H1 (cell line): ENCODE measurements around the gene CHRNA4. TPM values are rescaled to one million over a fixed set of nuclear protein-coding genes. Genes with fewer than 3 reads are reported as not detected.

Experiments used
- CTCF ChIA-PET: fragments of 300-600 bp; sonication (Branson Sonifier 250); formaldehyde crosslinking; loops from one replicate; lab custom pipeline; 2021; ENCODE audit not compliant: partially characterized antibody; lab: Charles Lee
- POLR2A ChIA-PET: fragments of 300-600 bp; sonication (Branson Sonifier 250); formaldehyde crosslinking; loops from one replicate; lab custom pipeline; 2021; ENCODE audit warnings: inconsistent platforms; ENCODE audit not compliant: partially characterized antibody; lab: Charles Lee
- DNase-seq, 2 experiments: peaks; one replicate each; pipeline versions ENCODE4 v3.0.0 to v3.0.0-alpha.2; 2010 to 2022; ENCODE audit warnings: low spot score in 2 of 2, low read depth in 1 of 2, mixed read lengths in 1 of 2
- FAIRE-seq: peaks from 2 replicates; lab custom pipeline; 2011; peaks lifted over from hg19 to GRCh38; lab: Jason Lieb, UNC
- H2AFZ ChIP-seq: 2 replicates; pipeline ENCODE4 v1.8.1; 2012; ENCODE audit warnings: low read length, inconsistent platforms
- H2AK5ac ChIP-seq: 2 replicates; pipeline ENCODE4 v1.6.1; 2013; ENCODE audit warnings: low read depth, low read length
- H2BK120ac ChIP-seq: replicated peaks from 2 replicates; pipeline ENCODE3; 2013; ENCODE audit warnings: low read depth, low read length, inconsistent platforms
- H2BK12ac ChIP-seq: 2 replicates; pipeline ENCODE4 v1.6.1; 2013; ENCODE audit warnings: low read depth, low read length
- H2BK15ac ChIP-seq: 2 replicates; pipeline ENCODE4 v1.6.1; 2013; ENCODE audit warnings: low read length
- H2BK20ac ChIP-seq: 2 replicates; pipeline ENCODE4 v1.6.1; 2013; ENCODE audit warnings: low read length
- H2BK5ac ChIP-seq: 2 replicates; pipeline ENCODE4 v1.6.1; 2013; ENCODE audit warnings: low read depth, low read length
- H3K14ac ChIP-seq: 2 replicates; pipeline ENCODE4 v1.6.1; 2013; ENCODE audit warnings: inconsistent platforms; ENCODE audit not compliant: insufficient read length
- H3K18ac ChIP-seq: 2 replicates; pipeline ENCODE4 v1.6.1; 2013; ENCODE audit warnings: low read length; ENCODE audit errors: extremely low read depth
- H3K23ac ChIP-seq: 2 replicates; pipeline ENCODE4 v1.6.1; 2013; ENCODE audit warnings: inconsistent platforms; ENCODE audit not compliant: insufficient read length
- H3K23me2 ChIP-seq: 2 replicates; pipeline ENCODE4 v1.6.1; 2013; ENCODE audit warnings: low read depth, low read length
- H3K27ac ChIP-seq: 2 replicates; pipeline ENCODE4 v1.6.1; 2011; ENCODE audit warnings: low read depth, low read length, inconsistent platforms
- H3K27me3 ChIP-seq, 4 experiments: replicated peaks in 1 of 4; 1 replicate in 1 of 4; 2 replicates in 3 of 4; pipeline versions ENCODE4 v1.6.1 to v1.8.1; 2011 to 2013; ENCODE audit warnings: low read length in 3 of 4, mild to moderate bottlenecking in 3 of 4, inconsistent platforms in 2 of 4, mixed read lengths in 2 of 4, moderate library complexity in 1 of 4; ENCODE audit not compliant: control insufficient read depth in 3 of 4, insufficient read depth in 3 of 4; ENCODE audit errors: extremely low read depth in 1 of 4
- H3K36me3 ChIP-seq, 4 experiments: 2 replicates each; pipeline versions ENCODE4 v1.6.1 to v1.8.1; 2011 to 2013; ENCODE audit warnings: mild to moderate bottlenecking in 4 of 4, low read length in 3 of 4, moderate library complexity in 2 of 4, control low read depth in 1 of 4, inconsistent platforms in 1 of 4; ENCODE audit not compliant: insufficient read depth in 4 of 4, control insufficient read depth in 2 of 4
- H3K4ac ChIP-seq: replicated peaks from 2 replicates; pipeline ENCODE3; 2013; ENCODE audit warnings: low read length, low read depth, mixed read lengths, inconsistent platforms; ENCODE audit not compliant: insufficient read length
- H3K4me1 ChIP-seq, 4 experiments: replicated peaks in 1 of 4; 1 replicate in 1 of 4; 2 replicates in 3 of 4; pipeline versions ENCODE4 v1.6.1 to v1.8.1; 2011 to 2013; ENCODE audit warnings: low read length in 3 of 4, inconsistent platforms in 2 of 4, mixed read lengths in 1 of 4; ENCODE audit not compliant: insufficient read depth in 4 of 4, control insufficient read depth in 3 of 4
- H3K4me2 ChIP-seq, 2 experiments: 2 replicates each; pipeline versions ENCODE4 v1.6.1 to v1.8.1; 2011 to 2013; ENCODE audit warnings: low read depth in 2 of 2, low read length in 2 of 2, control low read depth in 1 of 2, inconsistent platforms in 1 of 2, mild to moderate bottlenecking in 1 of 2; ENCODE audit not compliant: insufficient read depth in 1 of 2
- H3K4me3 ChIP-seq, 4 experiments: fragments of 200-600, 300-600 bp in 1 of 4; sonication (generic), shearing (Covaris generic), sonication (Bioruptor Twin) in 1 of 4; 2 replicates each; pipeline versions ENCODE4 v1.5.1 to v1.8.1; 2011 to 2016; ENCODE audit warnings: low read length in 4 of 4, low read depth in 3 of 4, control low read depth in 2 of 4, inconsistent platforms in 2 of 4, mild to moderate bottlenecking in 2 of 4, mixed read lengths in 1 of 4, moderate library complexity in 1 of 4; ENCODE audit not compliant: insufficient read depth in 2 of 4; ENCODE audit errors: extremely low read depth in 1 of 4
- H3K56ac ChIP-seq: replicated peaks from 2 replicates; pipeline ENCODE3; 2013; ENCODE audit warnings: low read depth, mild to moderate bottlenecking, mixed read lengths, low read length, inconsistent platforms; ENCODE audit not compliant: insufficient read length
- H3K79me1 ChIP-seq: 2 replicates; pipeline ENCODE4 v1.6.1; 2013; ENCODE audit warnings: low read depth, low read length, control low read depth
- H3K79me2 ChIP-seq, 2 experiments: 2 replicates each; pipeline versions ENCODE4 v1.6.1 to v1.8.1; 2012 to 2013; ENCODE audit warnings: low read length in 2 of 2, mild to moderate bottlenecking in 2 of 2, inconsistent platforms in 1 of 2; ENCODE audit not compliant: insufficient read depth in 2 of 2, control insufficient read depth in 1 of 2
- H3K9ac ChIP-seq, 4 experiments: replicated peaks in 1 of 4; 1 replicate in 1 of 4; 2 replicates in 3 of 4; pipeline versions ENCODE4 v1.6.1 to v1.8.1; 2011 to 2013; ENCODE audit warnings: low read depth in 3 of 4, low read length in 3 of 4, control low read depth in 2 of 4, mild to moderate bottlenecking in 2 of 4, moderate library complexity in 2 of 4, inconsistent platforms in 1 of 4; ENCODE audit errors: extremely low read depth in 1 of 4
- H3K9me3 ChIP-seq, 2 experiments: 2 replicates each; pipeline versions ENCODE4 v1.6.1 to v1.8.1; 2012 to 2013; ENCODE audit warnings: mild to moderate bottlenecking in 2 of 2, moderate library complexity in 2 of 2, control low read depth in 1 of 2, inconsistent platforms in 1 of 2, low read depth in 1 of 2, low read length in 1 of 2, mixed read lengths in 1 of 2; ENCODE audit not compliant: insufficient read depth in 2 of 2
- H4K20me1 ChIP-seq, 2 experiments: replicated peaks in 1 of 2; 2 replicates each; pipeline versions ENCODE3 to v1.8.1; 2011 to 2013; ENCODE audit warnings: inconsistent platforms in 2 of 2, low read length in 2 of 2, mild to moderate bottlenecking in 1 of 2; ENCODE audit not compliant: insufficient read depth in 2 of 2, control insufficient read depth in 1 of 2
- H4K5ac ChIP-seq: 2 replicates; pipeline ENCODE4 v1.6.1; 2013; ENCODE audit warnings: low read length, low read depth, mixed read lengths, inconsistent platforms; ENCODE audit not compliant: insufficient read length
- H4K8ac ChIP-seq: 2 replicates; pipeline ENCODE4 v1.8.0; 2013; ENCODE audit warnings: mild to moderate bottlenecking, moderate library complexity, low read length, inconsistent platforms; ENCODE audit not compliant: insufficient read depth; ENCODE audit errors: extremely low read depth
- H4K91ac ChIP-seq: replicated peaks from 2 replicates; pipeline ENCODE3; 2013; ENCODE audit warnings: low read length, mixed read lengths, inconsistent platforms; ENCODE audit not compliant: insufficient read length
- SUZ12 ChIP-seq: fragments of 200-600 bp; sonication (generic); IDR thresholded peaks from 2 replicates; pipeline ENCODE4 v1.6.1; 2012; ENCODE audit warnings: mild to moderate bottlenecking, inconsistent platforms, low read length, moderate library complexity, mixed read lengths
- WGBS, 2 experiments: shearing (Covaris generic) in 1 of 2; methylation state at CpG; one replicate each; pipeline versions ENCODE4 v1.1.6 to v1.1.7; 2013 to 2015; ENCODE audit warnings: low lambda C conversion rate in 2 of 2, mixed read lengths in 2 of 2, inconsistent platforms in 1 of 2, low coverage in 1 of 2, missing lambda C conversion rate in 1 of 2; ENCODE audit not compliant: insufficient replicate concordance in 2 of 2, insufficient coverage in 1 of 2, insufficient read length in 1 of 2; ENCODE audit errors: extremely low coverage in 1 of 2, missing lambda C conversion rate in 1 of 2; 5-methylcytosine and 5-hydroxymethylcytosine counted together
- polyA plus RNA-seq, 7 experiments: library from polyadenylated mRNA; depleted of rRNA in 3 of 7; stranded (reverse) in 5 of 7; unstranded in 2 of 7; fragments of >200 nt in 5 of 7; fragments of 200-250 nt in 2 of 7; gene quantifications; 1 replicate in 5 of 7; 2 replicates in 1 of 7; 4 replicates in 1 of 7; pipeline versions ENCODE4 v1.2.1 to v1.2.3, GENCODE V29; 2011 to 2013; ENCODE audit warnings: missing spikeins in 2 of 7, mixed read lengths in 2 of 7
- total RNA-seq: library from RNA; stranded (reverse); fragmentation: NEBNext Ultra II Directional; extraction: Animal tissue kit (Norgen Biotek cat#: 25700); gene quantifications from 2 replicates; pipeline ENCODE4 v1.2.1, GENCODE V29; 2021

CHRNA4 gene
- total and polyA plus RNA-seq, 2 of the 8 experiments (the other 6 are each of a cell fraction or from before 2014, with no cell fraction given): 4.3 to 5.7 TPM

DNA sequence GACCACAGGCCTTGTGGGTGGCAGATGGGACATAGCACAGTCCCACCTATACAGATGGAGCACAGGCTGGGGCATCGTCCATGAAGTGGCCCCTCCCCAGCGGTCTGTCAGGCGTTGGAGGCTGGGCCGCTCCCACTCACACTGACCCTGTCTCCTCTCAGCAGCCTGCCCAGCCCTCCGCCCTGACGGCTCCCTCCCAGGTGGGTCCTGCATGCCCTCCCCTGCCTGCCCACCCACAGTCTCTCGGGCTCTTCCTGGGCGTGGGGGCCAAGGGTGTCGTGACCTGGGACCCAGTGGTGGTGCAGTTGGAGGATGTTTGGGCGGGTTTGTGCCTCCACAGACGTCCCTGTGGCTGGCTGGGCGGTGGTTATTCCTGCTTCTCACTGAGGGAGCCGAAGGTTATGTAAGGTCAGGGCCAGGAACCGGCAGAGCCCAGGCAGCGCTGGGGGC, 45.9 kb downstream of the CHRNA4 start:
- TF ChIP-seq SUZ12: no peak
- H3K79me1 ChIP-seq: no peaks in the 10 kb centered on the region
- no peak overlapping the region for H2BK5ac ChIP-seq
- H3K56ac ChIP-seq: no peak overlapping the region
- H3K18ac ChIP-seq: no peak overlapping the region
- no peak overlapping the region for H3K9ac ChIP-seq
- no peaks in the 10 kb centered on the region for H3K27me3 ChIP-seq
- H3K4ac ChIP-seq: no peak overlapping the region
- H2AK5ac ChIP-seq: no peak overlapping the region
- no peak overlapping the region for H3K14ac ChIP-seq
- CTCF ChIA-PET: interaction anchor here (3.5 kb wide), 1 partner anchor 66 kb away, joined by 30 read pairs; no protein-coding TSS in a partner anchor
- H4K8ac ChIP-seq: no peak overlapping the region; the same call in 1 of the 2 replicates
- no peak overlapping the region for H2BK15ac ChIP-seq
- H2BK20ac ChIP-seq: no peak overlapping the region
- FAIRE-seq: no peak
- H4K91ac ChIP-seq: peak overlapping the region; percentile 65
- H3K4me2 ChIP-seq: no peak overlapping the region
- H3K79me2 ChIP-seq: no peaks in the 10 kb centered on the region
- H4K5ac ChIP-seq: no peak overlapping the region
- H3K27ac ChIP-seq: no peak overlapping the region
- no peak overlapping the region for H3K23ac ChIP-seq
- H2BK120ac ChIP-seq: no peak overlapping the region
- no peak for DNase-seq
- POLR2A ChIA-PET: interaction anchor here (1.1 kb wide), 1 partner anchor 63 kb away, joined by 4 read pairs; no protein-coding TSS in a partner anchor
- H4K20me1 ChIP-seq: no peaks in the 10 kb centered on the region
- H3K36me3 ChIP-seq: no peaks in the 10 kb centered on the region; a peak in 1 of 8 replicates
- no peaks in the 10 kb centered on the region for H3K23me2 ChIP-seq
- no peaks in the 10 kb centered on the region for H3K4me1 ChIP-seq
- no peak overlapping the region for H3K4me3 ChIP-seq
- H3K9me3 ChIP-seq: no peaks in the 10 kb centered on the region
- H2AFZ ChIP-seq: no peak overlapping the region
- H2BK12ac ChIP-seq: 0 out of 2 replicates have a peak overlapping the region, but pooled peaks have one; percentile 39
- 77% methylated on average over 13 of the region's 15 CpGs; no CpG with 5 or more reads in 1 of the 2 experiments for WGBS, 2 experiments
